HG03159 (cell line): ENCODE results near the gene MATK.

Experiments used
- ATAC-seq: cut with Tn5 transposase; IDR thresholded peaks from one replicate; pipeline ENCODE4 v1.9.1; 2021; ENCODE audit warnings: mild to moderate bottlenecking, moderate library complexity; ENCODE audit not compliant: unreplicated experiment

MATK gene

DNA sequence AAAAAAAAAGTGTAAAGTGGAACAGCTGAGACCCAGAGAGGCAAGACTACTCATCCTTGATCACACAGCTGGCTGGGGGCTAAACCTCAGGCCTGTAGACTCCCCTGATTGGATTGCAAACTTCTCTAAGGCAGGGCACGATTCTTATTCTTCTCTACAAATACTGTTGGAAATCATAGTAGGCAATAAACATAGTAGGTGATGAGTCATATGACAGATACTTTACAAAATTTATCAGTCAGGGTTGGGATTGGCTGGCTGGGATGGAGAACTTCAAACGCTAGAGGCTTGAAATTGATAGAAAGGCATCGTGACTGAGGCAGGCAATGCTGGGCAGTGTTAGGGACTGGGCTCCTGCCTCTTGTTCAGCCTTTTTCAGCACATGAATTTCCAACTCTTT is 5.9 kb upstream of the MATK start:
- ATAC-seq: no peak

DNA sequence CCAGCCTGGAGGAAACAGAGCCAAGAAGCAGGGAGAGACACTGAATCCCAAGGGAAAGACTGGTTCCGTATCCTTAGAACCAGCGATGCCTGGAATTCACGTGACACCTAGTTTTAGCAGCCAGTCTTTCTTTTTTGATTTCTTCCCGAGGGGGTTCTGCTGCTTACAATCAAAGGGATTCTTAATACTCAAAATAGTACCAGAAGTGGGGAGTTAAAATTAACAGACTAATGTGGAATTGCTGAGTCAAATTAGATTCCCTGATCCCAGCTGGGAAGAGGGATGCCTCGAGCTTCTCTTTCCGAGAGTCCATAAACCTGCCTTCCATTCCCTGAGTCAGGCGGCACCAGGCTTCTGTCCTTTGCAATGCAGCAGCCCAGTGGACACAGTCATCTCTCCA is 4.8 kb upstream of the MATK start:
- no peak for ATAC-seq

DNA sequence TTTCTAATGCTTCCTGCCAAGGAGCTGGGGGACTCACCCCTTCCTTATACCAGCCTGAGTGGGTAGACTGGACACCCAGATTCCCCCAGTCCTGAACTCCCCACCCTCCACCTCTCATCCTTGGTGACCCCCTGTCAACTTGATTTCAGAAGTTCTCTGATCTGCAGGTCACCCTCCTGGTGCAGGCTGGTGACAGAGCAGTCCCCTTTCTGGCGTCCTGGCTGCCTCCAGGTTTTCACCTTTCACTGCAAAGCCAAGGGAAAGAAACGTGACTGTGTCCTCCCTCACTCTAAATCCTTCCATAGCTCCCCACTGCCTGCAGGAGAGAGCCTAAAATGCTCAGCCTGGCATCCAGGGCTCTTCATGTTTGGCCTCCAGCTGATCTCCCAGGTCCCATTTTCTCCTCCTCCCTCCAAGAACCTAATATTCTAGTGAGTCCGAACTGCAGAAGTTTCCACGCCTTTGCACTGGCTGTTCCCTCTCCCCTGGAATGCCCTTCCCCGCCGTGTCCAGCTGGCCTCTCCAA is 4.1 kb upstream of the MATK start:
- no peak for ATAC-seq

DNA sequence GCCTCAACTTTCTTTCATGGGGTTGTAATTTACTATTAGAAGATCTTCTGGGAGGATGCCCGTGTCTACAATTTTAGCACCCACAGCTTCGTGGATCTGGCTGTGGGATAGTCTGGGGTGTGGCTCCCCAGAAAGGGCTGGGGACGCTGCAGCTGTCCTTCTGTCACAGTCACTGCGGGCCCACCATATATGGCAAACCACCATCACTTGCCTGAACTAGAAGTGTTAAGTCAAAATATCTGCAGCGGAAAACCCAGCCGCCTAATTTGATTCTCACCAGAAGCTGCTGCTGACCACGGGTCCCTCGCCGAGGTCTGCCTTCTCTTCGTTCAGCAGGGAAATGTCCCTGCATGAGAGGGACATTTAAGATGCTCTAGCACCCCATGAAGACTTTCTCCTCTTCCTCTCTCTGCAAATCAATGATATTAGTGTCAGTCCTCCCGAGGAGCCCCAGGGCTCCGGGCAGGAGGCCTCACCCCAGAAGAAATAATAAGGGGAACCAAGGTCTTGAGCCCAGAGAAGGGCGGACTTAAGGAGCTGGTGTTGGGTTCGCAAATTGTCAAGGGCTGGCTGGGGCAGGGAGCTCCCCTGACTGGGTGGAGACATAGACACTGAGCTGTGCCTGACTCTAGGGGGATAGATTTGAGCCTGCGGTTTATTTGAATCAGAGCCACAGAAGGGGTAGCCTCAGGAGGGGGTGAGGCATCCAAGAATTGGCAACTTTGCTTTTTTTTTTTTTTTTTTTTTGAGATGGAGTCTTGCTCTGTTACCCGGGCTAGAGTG is 3.0 kb upstream of the MATK start:
- ATAC-seq: no peak

DNA sequence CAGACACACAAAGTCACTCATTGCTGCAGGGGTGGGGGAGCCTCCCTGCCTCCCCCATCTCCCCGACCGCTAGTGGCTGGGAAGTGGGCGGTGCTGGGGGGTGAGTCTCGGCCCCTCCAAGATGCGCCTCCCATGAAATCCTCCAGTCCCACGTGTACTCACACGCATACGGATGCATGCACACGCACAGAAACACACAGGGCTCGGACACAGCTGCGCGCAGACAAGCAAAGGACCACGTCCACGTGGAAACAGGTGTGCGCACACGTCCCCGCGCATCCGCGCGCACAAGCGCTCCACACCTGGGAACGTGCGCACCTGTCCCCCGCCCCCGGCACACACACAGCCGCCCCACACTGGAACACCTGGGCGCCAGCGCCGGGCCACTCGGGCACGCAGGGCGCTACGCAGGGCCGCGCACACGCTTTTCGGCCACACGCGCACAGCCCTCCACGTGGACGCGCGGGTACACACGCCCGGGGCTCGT is 687 bp downstream of the MATK start:
- ATAC-seq: no peak

DNA sequence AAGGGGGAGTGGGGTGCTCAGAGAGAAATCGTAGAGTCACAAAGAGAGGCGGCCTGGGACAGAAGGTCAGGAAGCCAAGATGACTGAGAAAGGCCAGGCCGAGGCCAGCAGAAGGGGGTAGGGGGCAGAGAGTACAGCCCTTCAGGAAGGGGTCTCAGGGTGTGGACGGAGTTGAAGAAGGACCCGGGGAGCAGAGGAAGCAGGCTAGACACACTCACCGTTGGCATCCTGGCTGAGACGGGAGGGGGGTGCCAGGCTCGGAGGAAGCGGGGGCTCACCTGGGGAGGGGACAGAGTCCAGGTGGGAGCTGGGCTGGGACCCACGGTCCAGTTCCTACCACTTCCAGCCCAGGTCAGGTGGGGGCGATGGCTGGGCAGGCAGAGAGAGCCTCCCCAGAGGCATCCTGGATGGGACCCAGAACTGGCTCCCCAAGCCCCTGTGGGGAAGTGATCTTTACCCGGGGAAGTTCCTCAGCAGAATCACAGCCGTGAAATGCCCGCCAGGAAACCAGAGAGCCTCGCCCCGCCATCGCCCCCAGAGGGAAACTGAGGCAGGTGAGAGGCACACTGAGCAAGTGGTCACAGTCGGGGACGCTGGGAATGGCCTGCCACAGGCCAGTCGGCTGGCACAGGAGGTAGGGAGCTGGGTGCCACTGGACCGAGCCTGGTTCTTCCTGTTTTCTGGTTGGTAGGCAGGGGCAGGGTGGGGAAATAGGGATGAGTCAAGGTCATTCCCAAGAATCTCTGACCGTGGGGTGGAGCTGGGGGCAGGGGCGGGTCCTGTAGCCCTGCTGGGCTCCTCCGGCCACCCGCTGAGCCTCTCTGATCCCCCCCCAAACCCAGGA is 1.4 kb downstream of the MATK start:
- ATAC-seq: no peak

DNA sequence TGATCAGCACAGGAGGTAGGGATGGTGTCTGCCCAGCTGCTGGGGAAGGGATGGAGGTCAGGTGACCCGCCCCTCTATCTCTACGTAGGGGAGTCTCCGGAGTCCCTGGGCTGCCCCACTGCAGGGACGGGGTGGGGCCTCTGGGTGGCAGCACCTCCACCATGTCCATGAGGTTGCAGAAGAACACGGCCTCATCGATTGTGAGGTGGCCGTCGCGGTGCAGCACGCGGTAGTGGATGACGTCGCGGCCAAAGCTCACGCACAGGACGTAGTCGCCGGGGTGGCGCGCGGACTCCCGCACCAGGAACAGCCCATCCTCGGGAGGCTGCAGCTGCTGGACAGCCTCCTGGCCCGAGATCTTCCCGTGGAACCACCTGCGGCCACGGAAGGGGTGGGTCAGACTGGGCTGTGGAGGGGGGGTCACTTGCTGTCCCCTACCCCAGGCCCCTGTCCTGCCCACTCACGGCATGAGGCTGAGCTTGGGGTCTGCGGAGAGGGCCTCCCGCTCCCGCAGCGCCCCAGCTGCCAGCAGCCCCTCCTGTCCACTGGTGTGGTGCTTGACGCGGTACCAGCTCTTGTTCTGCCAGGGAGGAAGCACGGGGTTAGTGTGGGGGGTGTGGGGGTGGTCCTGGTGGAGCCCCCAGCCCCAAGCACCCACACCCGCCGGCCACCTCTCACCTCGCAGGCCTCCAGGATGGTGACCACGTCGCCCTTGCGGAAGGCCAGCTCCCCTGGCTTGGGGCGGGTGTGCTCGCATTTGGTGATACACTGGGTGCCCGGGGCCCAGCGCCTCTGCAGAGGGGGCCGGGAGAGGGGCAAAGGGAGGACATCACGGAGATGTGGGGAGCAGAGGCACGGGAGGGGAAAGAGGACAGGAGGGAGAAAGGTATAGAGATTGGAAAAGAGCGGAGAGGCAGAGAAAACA is 2.3 kb downstream of the MATK start:
- ATAC-seq: no peak

DNA sequence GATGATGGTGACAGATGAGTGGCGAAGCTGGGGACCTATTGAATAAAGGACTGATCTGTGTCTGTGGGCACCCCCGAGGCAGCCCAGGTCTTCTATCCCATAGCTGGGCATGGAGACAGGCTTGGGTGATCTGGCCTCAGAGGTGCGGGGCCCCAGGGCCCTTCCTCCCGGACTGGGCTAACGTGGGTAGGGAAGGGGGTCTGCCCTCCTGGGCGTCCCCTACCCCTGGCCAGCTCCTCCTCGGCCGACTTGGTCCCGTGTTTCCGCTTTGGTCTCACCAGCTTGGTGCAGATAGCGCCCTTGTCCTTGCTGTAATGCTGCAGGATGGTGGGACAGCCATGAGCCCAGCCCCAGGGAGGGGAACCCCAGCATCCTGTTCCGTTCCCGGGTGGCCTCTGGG is 3.3 kb downstream of the MATK start:
- no peak for ATAC-seq

DNA sequence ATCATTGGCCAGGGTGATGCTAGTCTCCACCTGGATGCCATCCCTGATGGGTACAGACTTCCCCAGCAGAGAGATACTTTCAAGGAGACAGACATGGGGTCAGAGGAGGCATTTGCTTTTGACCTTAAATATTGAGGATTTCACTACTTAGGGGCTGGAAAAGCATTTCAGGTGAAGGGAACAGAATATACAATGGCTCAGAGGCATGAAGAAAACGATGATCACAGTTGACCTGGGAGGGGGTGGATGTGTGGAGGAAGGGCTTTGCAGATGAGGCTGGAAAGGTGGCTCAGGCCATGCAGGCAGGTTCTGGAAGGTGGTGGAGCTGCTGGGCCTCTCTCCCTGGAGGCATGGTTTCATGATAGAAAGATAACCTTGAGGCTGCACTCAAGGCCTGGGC is 3.9 kb downstream of the MATK start:
- ATAC-seq: no peak

DNA sequence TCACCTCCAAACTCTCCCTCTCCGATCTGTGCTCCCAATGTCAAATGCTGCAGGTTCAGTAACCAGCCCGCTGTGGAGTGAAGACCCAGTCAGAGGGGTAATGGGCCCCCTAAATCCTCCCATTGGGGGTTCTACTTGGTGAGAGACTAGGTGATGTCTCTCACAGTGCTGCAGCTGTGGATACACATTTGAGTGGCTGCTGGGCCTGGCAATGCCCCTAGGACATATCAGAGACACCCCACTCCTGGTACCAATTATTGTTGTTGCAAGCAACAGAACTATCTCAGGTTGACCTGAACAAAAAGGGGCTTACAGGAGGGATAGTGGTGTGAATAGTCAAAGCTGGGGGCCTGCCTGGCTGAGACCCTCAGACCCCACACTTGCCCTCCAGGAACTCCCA is 4.6 kb downstream of the MATK start:
- no peak for ATAC-seq

DNA sequence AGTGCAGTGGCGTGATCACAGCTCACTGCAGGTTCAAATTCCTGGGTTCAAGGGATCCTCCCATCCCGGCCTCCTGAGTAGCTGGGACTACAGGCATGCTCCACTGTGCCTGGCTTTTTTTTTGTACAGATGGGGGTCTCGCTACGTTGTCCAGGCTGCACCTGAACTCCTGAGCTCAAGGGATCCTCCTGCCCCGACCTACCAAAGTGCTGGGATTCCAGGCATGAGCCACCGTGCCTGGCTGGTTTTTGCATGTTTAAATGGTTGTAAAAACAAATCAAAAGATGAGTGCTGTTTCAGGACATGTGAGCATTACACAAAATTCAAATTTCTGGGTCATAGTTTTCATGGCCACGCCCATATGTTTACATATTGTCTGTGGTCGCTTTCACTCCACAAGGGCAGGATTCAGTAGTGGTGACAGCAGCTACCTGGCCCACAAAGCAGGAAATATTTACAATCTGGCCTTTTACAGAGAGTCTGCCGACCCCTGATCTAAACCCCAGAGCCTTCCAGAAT is 5.3 kb downstream of the MATK start:
- no peak for ATAC-seq

DNA sequence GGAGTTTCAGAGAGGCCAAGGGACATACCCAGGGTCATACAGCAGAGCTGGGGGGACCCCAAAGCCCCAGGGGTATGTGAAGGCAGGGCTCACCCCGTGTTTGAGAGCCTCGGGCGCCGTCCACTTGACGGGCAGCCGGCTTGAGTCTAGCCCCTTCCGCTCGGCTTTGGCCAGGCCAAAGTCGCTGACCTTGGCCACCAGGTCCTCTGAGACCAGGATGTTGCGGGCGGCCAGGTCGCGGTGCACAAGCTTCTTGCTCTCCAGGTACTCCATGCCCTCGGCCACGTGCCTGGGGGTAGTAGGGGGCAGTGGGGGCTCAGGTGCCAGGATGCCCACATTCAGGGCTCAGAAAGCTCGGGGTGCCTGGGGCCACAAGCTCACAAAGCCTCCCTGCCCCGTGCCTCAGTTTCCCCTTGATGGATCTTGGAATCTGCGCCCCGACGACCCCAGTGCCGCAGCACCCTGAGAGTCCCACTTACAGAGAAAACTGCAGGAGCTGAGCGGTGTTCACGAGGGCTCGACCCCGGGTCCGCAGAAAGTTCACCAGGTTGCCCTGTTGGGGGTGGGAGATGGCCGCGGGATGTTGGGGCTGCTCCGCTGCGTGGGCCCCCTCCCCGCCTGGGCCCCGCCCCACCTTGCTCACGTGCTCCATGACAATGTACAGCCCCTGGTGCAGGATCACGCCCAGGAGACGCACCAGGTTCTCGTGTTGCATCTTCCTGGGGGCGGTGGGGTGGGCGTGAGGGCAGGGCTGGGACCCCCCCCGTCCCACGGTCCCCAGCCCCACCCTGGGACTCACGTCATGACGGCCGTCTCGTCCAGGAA is 7.1 kb downstream of the MATK start:
- no peak for ATAC-seq

DNA sequence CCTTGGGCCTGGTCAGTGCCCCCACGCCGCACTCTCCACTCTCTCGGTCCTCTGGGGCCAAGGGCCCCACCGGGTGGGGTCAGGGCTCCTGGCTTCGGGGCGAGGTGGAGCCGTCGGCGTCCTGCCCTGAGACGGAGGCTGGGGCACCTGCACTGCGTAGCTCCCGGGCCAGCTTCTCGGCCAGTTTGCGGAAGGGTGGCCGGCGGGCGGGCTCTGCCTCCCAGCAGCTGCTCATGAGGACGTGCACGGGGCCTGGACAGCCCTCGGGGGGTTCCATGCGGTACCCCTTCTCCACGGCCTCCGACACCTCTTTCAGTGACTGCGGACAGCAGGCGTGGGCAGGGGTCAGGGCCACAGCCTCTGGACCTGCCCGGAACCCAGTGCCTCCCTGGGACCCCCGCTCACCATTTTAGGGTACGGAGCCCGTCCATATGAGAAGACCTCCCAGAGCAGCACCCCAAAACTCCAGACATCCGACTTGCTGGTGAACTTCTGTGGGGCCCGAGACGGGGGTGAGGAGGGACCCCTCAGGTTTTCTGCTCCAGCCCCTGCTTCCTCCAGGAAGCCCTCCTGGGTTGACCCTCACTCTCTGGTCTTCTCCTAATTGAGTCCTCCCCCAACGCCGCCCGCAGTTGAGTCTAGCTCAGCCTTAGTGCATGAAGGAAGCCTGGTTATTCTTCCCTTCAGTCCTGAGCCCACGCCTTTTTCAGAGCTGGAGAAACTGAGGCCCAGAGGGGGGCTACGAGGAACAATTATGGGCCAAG is 7.9 kb downstream of the MATK start:
- no peak for ATAC-seq

DNA sequence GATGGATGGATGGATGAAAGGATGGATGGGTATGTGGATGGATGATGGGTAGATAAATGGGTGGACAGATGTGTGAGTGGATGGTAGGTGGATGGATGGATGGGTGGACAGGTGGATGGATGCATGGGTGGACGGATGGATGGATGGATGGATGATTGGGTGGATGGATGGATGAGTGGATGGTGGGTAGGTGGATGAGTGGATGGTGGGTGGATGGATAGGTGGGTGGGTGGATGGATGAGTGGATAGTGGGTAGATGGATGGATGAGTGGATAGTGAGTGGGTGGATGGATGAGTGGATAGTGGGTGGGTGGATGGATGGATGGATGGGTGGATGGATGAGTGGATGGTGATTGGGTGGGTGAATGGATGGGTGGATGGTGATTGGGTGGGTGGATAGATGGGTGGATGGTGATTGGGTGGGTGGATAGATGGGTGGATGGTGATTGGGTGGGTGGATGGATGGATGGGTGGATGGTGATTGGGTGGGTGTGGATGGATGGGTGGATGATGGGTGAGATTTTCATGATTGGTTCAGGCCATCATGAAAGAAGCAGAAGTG is 9.6 kb downstream of the MATK start:
- no peak for ATAC-seq

DNA sequence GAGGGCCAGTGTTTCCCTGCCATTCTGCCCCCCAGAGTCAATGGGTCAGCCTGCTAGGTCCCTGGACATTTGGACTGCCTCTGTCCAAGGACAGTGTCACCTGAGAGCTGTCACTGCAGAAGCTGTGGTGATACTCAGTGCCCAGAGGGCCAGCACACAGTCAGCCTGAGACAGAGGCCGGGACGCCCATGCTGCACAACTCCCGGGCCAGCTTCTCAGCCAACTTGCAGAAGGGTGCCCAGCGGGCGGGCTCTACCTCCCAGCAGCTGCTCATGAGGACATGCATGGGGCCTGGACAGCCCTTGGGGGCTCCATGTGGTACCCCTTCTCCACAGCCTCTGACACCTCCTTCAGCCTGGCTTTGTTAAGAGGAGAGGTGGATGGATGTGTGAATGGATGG is 10.3 kb downstream of the MATK start:
- ATAC-seq: no peak

DNA sequence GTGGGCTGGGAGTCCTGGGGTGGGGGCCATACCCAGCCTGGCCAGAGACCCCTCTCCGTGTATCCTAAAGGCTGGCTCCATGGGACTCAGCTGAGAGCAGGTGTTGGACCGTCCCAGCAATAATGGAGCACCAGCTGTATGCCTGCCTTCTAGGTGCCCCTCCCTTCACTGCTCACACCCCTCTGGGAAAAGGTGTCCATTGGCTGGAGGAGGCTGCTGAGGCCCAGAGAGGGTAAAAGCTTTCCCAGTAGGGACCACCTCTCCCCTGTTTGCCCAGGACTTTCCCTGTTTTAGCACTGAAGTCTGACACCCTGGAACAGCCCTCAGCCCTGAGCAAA is 10.8 kb downstream of the MATK start:
- ATAC-seq: no peak

DNA sequence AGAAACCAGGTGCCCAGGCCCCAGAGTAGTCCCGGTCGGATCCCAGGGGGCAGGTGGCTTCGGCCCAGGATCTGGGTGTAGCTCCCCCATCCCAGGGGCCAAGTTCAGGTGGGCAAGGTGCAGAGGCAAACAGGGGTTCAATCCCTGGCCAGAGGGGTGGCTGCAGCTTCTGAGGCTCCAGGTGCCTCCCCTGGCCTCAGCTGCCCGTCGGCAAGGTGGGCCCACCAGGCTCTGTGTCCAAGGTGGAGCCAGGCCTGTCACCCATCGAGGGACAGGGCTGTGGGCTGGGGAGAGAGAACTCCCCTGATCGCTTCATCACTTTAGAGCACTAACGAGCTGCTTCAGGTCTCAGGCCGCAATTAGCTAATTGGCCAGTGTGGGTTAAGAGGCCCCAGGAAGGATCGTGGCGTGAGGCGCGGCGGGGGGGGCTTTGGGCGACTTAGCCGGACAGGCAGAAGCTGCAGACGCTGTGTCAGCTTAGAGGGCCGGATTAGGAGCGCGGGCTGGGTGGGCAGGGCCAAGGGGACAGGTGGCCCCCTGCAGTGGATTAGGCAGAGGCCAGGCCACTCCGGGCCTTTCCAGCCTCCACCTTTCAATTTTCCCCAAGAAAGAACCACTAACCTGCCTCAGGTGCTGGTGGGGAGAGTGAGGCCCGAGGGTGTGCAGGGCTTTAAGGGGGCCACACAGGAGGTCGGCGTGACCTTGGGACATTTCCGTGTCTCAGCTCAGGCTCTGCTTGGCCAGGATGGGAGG is 11.4 kb downstream of the MATK start:
- ATAC-seq: no peak

DNA sequence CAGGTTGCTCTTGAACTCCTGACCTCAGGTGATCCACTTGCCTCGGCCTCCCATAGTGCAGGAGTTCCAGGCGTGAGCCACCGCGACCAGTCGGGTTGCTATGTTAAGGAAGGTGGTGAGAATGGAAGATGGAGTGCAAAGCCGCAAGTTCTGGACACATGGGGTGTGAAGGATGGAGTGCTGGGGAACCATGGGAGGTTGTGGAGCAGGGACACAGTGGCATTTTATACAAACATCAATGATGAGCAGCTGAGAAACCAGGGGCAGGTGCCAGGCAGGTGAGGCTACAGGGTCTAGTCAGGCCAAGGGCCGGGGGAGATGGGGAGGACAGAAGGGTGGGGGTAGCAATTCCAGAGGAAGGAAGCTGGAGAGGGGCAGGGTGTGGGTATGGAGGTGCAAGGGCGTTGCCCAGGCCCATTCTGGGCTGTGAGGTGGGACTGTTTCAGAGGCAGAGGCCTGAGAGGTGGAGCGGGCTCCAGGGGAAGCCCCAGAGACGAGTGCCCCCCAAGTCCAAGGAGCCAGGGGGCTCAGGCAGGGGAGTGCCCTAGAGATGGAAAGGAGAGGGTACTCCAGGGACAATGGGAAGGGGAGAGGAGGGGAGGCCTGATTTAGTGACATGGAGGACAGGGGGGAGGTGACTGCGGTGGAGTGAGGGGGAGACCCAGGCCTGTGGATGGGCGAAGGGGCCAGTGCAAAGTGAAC is 12.2 kb downstream of the MATK start:
- no peak for ATAC-seq
